ENCODE results near the gene IAH1. TPM values are rescaled to one million over a fixed set of nuclear protein-coding genes. Genes with fewer than 3 reads are reported as not detected.

The IAH1 gene
- total and polyA plus RNA-seq, 3 experiments from 2014 or later: 76.9 to 81.0 (median 79.1) TPM

GRCh38 chr2:9465170-9465569, 9.2 kb upstream of the IAH1 start:
- H3K4me1 ChIP-seq (ENCODE audit: insufficient read depth, low read length): no peaks in the 10 kb centered on the region
- H3K36me3 ChIP-seq (ENCODE audit: insufficient read depth, low read length): no peaks in the 10 kb centered on the region
- H3K4me1 Mint-ChIP-seq: peaks cover 9 to 14% (median 13%) of the 10 kb centered on the region in 3 donors
- ChIA-PET POLR2A (no interaction called here), CTCF (no interaction called here)
- no peaks in the 10 kb centered on the region for H3K27me3 ChIP-seq (ENCODE audit: insufficient read depth, low read length, poor library complexity, severe bottlenecking)
- no peaks in the 10 kb centered on the region for H3K27me3 Mint-ChIP-seq
- no peak for DNase-seq
- peak overlapping the region in 1 of 8 donors; percentile 39 for H3K27ac Mint-ChIP-seq
- H3K27ac ChIP-seq (ENCODE audit: low read depth, low read length): no peak overlapping the region
- no peaks in the 10 kb centered on the region for H3K9me3 Mint-ChIP-seq
- no peak overlapping the region for H3K4me3 ChIP-seq (ENCODE audit: low read length)
- H3K9me3 ChIP-seq (ENCODE audit: low read length): no peaks in the 10 kb centered on the region
- peaks cover 4 to 51% (median 8%) of the 10 kb centered on the region in 3 donors for H3K36me3 Mint-ChIP-seq
- H3K4me3 Mint-ChIP-seq: no peak overlapping the region

- Mint-ChIP-seq H3K4me1 (peaks cover 9 to 14% (median 13%) of the 10 kb centered on the region in 3 donors), H3K27ac (peak overlapping the region in 1 of 8 donors; percentile 16), H3K4me3 (no peak overlapping the region), H3K9me3 (no peaks in the 10 kb centered on the region), H3K27me3 (no peaks in the 10 kb centered on the region), H3K36me3 (peaks cover 4 to 42% (median 5%) of the 10 kb centered on the region in 3 donors)
- Histone ChIP-seq H3K4me3 (ENCODE audit: low read length) (no peak overlapping the region), H3K27me3 (ENCODE audit: insufficient read depth, low read length, poor library complexity, severe bottlenecking) (no peaks in the 10 kb centered on the region), H3K4me1 (ENCODE audit: insufficient read depth, low read length) (no peaks in the 10 kb centered on the region), H3K27ac (ENCODE audit: low read depth, low read length) (no peak overlapping the region), H3K9me3 (ENCODE audit: low read length) (no peaks in the 10 kb centered on the region), H3K36me3 (ENCODE audit: insufficient read depth, low read length) (no peaks in the 10 kb centered on the region)
- ChIA-PET CTCF (no interaction called here), POLR2A (no interaction called here)
- no peak for DNase-seq
These were observed 8.1 kb upstream of the IAH1 start for GRCh38 chr2:9466147-9466683.

DNA sequence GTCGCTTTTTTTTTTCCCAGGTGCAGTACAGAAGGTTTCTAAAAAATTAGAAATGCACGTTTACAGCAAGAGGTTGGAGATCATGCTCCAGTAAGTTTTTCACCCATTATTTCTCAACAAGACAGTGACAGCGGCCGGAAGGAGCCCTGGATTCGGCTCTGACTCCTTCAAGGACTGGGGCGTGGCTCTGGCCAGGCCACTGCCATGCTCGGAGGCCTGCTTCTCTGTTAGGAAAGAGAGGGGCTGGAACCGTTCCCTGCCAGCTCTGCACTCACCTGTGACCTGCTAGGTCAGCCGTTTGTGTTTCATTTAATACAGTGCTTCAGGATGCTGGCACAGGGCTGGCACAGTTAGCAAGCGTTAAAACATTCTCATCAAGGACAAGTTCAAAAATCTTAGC, 6.7 kb upstream of the IAH1 start:
- ChIA-PET POLR2A (no interaction called here), CTCF (no interaction called here)
- H3K9me3 ChIP-seq (ENCODE audit: low read length): no peaks in the 10 kb centered on the region
- H3K27me3 Mint-ChIP-seq: no peaks in the 10 kb centered on the region
- H3K4me3 Mint-ChIP-seq: no peak overlapping the region
- no peak overlapping the region for H3K27ac Mint-ChIP-seq
- DNase-seq: no peak
- H3K9me3 Mint-ChIP-seq: no peaks in the 10 kb centered on the region
- H3K27ac ChIP-seq (ENCODE audit: low read depth, low read length): no peak overlapping the region
- no peak overlapping the region for H3K4me3 ChIP-seq (ENCODE audit: low read length)
- no peaks in the 10 kb centered on the region for H3K27me3 ChIP-seq (ENCODE audit: insufficient read depth, low read length, poor library complexity, severe bottlenecking)
- peaks cover 9 to 17% (median 14%) of the 10 kb centered on the region in 3 donors for H3K4me1 Mint-ChIP-seq
- H3K36me3 Mint-ChIP-seq: peaks cover 4 to 39% (median 5%) of the 10 kb centered on the region in 3 donors
- H3K36me3 ChIP-seq (ENCODE audit: insufficient read depth, low read length): no peaks in the 10 kb centered on the region
- H3K4me1 ChIP-seq (ENCODE audit: insufficient read depth, low read length): no peaks in the 10 kb centered on the region

GRCh38 chr2:9471206-9471605, 3.1 kb upstream of the IAH1 start:
- Histone ChIP-seq H3K36me3 (ENCODE audit: insufficient read depth, low read length) (no peaks in the 10 kb centered on the region), H3K27me3 (ENCODE audit: insufficient read depth, low read length, poor library complexity, severe bottlenecking) (no peaks in the 10 kb centered on the region), H3K4me1 (ENCODE audit: insufficient read depth, low read length) (peaks cover 22% of the 10 kb centered on the region), H3K4me3 (ENCODE audit: low read length) (no peak overlapping the region), H3K27ac (ENCODE audit: low read depth, low read length) (no peak overlapping the region), H3K9me3 (ENCODE audit: low read length) (no peaks in the 10 kb centered on the region)
- Mint-ChIP-seq H3K4me3 (peak overlapping the region in 1 of 7 donors; percentile 12), H3K9me3 (no peaks in the 10 kb centered on the region), H3K4me1 (peaks cover 14 to 28% (median 21%) of the 10 kb centered on the region in 3 donors), H3K36me3 (peaks cover under 1 to 31% (median 8%) of the 10 kb centered on the region in 3 donors), H3K27ac (no peak overlapping the region), H3K27me3 (no peaks in the 10 kb centered on the region)
- POLR2A ChIA-PET: interaction anchor here (0.6 to 0.7 kb wide), 2 partner anchors 47 to 132 kb away, joined by 3 to 4 read pairs; partner anchors contain the start of genes CPSF3 and ITGB1BP1
- DNase-seq: no peak
- CTCF ChIA-PET: no interaction called here

- Mint-ChIP-seq H3K27me3 (no peaks in the 10 kb centered on the region), H3K4me1 (peaks cover 25 to 41% (median 34%) of the 10 kb centered on the region in 3 donors), H3K9me3 (no peaks in the 10 kb centered on the region), H3K27ac (peak overlapping the region in 7 of 8 donors; percentile 6 to 93 (median 91)), H3K4me3 (peak overlapping the region in 6 of 7 donors; percentile 82 to 86 (median 84)), H3K36me3 (peaks cover 3 to 35% (median 6%) of the 10 kb centered on the region in 3 donors)
- H3K27me3 ChIP-seq (ENCODE audit: insufficient read depth, low read length, poor library complexity, severe bottlenecking): no peaks in the 10 kb centered on the region
- no peaks in the 10 kb centered on the region for H3K9me3 ChIP-seq (ENCODE audit: low read length)
- H3K27ac ChIP-seq (ENCODE audit: low read depth, low read length): no peak overlapping the region
- H3K4me3 ChIP-seq (ENCODE audit: low read length): no peak overlapping the region
- DNase-seq: no peak
- no peaks in the 10 kb centered on the region for H3K36me3 ChIP-seq (ENCODE audit: insufficient read depth, low read length)
- POLR2A ChIA-PET: interaction anchor here (3.8 kb wide), 1 partner anchor 49 kb away, joined by 28 read pairs; the partner anchor contains the start of genes CPSF3 and ITGB1BP1
- peaks cover 34% of the 10 kb centered on the region for H3K4me1 ChIP-seq (ENCODE audit: insufficient read depth, low read length)
- CTCF ChIA-PET: interaction anchor here (1.5 to 1.7 kb wide), 3 partner anchors 50 to 326 kb away, joined by 5 to 7 read pairs (median 5); no protein-coding TSS in a partner anchor
These were observed 1.8 kb upstream of the IAH1 start for GRCh38 chr2:9472511-9472910.

- H3K9me3 Mint-ChIP-seq: no peaks in the 10 kb centered on the region
- Histone ChIP-seq H3K27me3 (ENCODE audit: insufficient read depth, low read length, poor library complexity, severe bottlenecking) (no peaks in the 10 kb centered on the region), H3K36me3 (ENCODE audit: insufficient read depth, low read length) (peaks cover 5% of the 10 kb centered on the region), H3K27ac (ENCODE audit: low read depth, low read length) (peak overlapping the region; percentile 90), H3K9me3 (ENCODE audit: low read length) (no peaks in the 10 kb centered on the region), H3K4me1 (ENCODE audit: insufficient read depth, low read length) (peaks cover 39% of the 10 kb centered on the region), H3K4me3 (ENCODE audit: low read length) (peak overlapping the region; percentile 42)
- H3K4me1 Mint-ChIP-seq: peaks cover 34 to 51% (median 43%) of the 10 kb centered on the region in 3 donors
- CTCF ChIA-PET: interaction anchor here (0.7 to 1.7 kb wide), 8 partner anchors 9 to 329 kb away, joined by 3 to 7 read pairs (median 4); partner anchors contain the start of genes ADAM17 and YWHAQ
- H3K27me3 Mint-ChIP-seq: no peaks in the 10 kb centered on the region
- peak in 2 of 5 donors; percentile 11 to 53 for DNase-seq
- POLR2A ChIA-PET: interaction anchor here (0.6 to 3.8 kb wide), 8 partner anchors 9 to 369 kb away, joined by 3 to 28 read pairs (median 6); partner anchors contain the start of genes ADAM17, CPSF3, ITGB1BP1 and TAF1B
- H3K4me3 Mint-ChIP-seq: peak overlapping the region; percentile 83 to 93 (median 84)
- peaks cover 3 to 33% (median 6%) of the 10 kb centered on the region in 3 donors for H3K36me3 Mint-ChIP-seq
- H3K27ac Mint-ChIP-seq: peak overlapping the region; percentile 84 to 98 (median 92)
These were observed 905 bp upstream of the IAH1 start for GRCh38 chr2:9473308-9473984.

DNA sequence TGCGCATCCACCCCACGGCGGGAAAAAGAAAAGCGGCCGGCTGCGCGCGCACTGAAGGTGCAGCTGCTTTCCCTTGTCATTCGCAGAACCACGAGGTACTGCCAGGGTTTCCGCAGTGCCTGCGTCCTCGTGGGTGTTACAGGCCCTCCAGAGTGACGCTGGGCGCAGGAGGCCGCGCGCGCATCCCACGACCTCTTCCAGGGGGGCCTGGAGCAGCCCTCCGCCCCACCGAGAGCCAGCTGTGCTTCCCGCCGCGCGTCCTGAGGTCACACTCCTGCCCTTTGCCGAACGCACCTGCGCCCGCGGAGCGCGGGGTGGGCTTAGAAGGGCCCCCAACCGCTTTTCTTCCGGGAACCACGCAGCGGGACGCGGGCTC, 378 bp upstream of the IAH1 start:
- Mint-ChIP-seq H3K9me3 (no peaks in the 10 kb centered on the region), H3K4me1 (peaks cover 39 to 56% (median 48%) of the 10 kb centered on the region in 3 donors), H3K4me3 (peak overlapping the region; percentile 83 to 93 (median 84)), H3K36me3 (peaks cover 3 to 35% (median 6%) of the 10 kb centered on the region in 3 donors), H3K27me3 (no peaks in the 10 kb centered on the region), H3K27ac (peak overlapping the region; percentile 84 to 98 (median 92))
- Histone ChIP-seq H3K27ac (ENCODE audit: low read depth, low read length) (peak overlapping the region; percentile 90), H3K9me3 (ENCODE audit: low read length) (no peaks in the 10 kb centered on the region), H3K4me3 (ENCODE audit: low read length) (peak overlapping the region; percentile 42), H3K4me1 (ENCODE audit: insufficient read depth, low read length) (peaks cover 39% of the 10 kb centered on the region), H3K27me3 (ENCODE audit: insufficient read depth, low read length, poor library complexity, severe bottlenecking) (no peaks in the 10 kb centered on the region), H3K36me3 (ENCODE audit: insufficient read depth, low read length) (peaks cover 10% of the 10 kb centered on the region)
- DNase-seq: peak; percentile 58 to 87 (median 67)
- ChIA-PET CTCF (interaction anchor here (0.7 to 1.7 kb wide), 8 partner anchors 8 to 328 kb away, joined by 3 to 7 read pairs (median 4); partner anchors contain the start of genes ADAM17 and YWHAQ), POLR2A (interaction anchor here (0.6 to 3.8 kb wide), 8 partner anchors 8 to 369 kb away, joined by 3 to 28 read pairs (median 6); partner anchors contain the start of genes ADAM17, CPSF3, ITGB1BP1 and TAF1B)

DNA sequence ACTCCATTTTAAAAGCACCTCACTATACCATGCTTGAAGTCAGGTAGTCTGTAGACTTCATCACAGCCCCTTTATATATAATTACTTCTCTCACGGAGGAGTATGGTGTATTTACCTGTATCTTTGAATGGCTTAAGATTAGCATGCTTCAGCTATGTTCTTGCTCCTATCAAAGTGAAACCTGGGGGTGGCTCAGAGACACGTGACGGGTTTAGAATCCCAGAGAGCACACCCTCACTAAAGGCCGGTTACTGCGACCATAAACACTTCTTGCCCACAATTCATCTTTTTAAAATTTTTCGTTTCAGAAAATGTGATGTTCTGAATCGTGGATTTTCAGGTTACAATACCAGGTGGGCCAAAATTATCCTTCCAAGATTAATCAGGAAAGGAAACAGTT, 3.6 kb downstream of the IAH1 start:
- Histone ChIP-seq H3K27me3 (ENCODE audit: insufficient read depth, low read length, poor library complexity, severe bottlenecking) (no peaks in the 10 kb centered on the region), H3K9me3 (ENCODE audit: low read length) (no peaks in the 10 kb centered on the region), H3K36me3 (ENCODE audit: insufficient read depth, low read length) (peaks cover 25% of the 10 kb centered on the region), H3K4me3 (ENCODE audit: low read length) (no peak overlapping the region), H3K4me1 (ENCODE audit: insufficient read depth, low read length) (peaks cover 38% of the 10 kb centered on the region), H3K27ac (ENCODE audit: low read depth, low read length) (no peak overlapping the region)
- CTCF ChIA-PET: no interaction called here
- peaks cover 42 to 68% (median 61%) of the 10 kb centered on the region in 3 donors for H3K4me1 Mint-ChIP-seq
- peak overlapping the region in 2 of 7 donors; percentile 19 to 55 for H3K4me3 Mint-ChIP-seq
- H3K36me3 Mint-ChIP-seq: peaks cover 3 to 64% (median 6%) of the 10 kb centered on the region in 3 donors
- POLR2A ChIA-PET: no interaction called here
- H3K9me3 Mint-ChIP-seq: no peaks in the 10 kb centered on the region
- H3K27me3 Mint-ChIP-seq: no peaks in the 10 kb centered on the region
- peak overlapping the region in 7 of 8 donors; percentile 25 to 90 (median 54) for H3K27ac Mint-ChIP-seq
- no peak for DNase-seq

Measured in CD8-positive, alpha-beta memory T cell (primary cell).